OCI-LY3 (cell line): Measurements from ENCODE around the gene SRPX.

Experiments used
- H2AFZ ChIP-seq: fragments of 200-600, 300-600 bp; shearing (Covaris generic); 2 replicates; pipeline ENCODE4 v1.6.0; 2014; ENCODE audit warnings: antibody characterized with exemption, low read depth, low read length
- H3K27ac ChIP-seq: fragments of 200-600, 300-600 bp; sonication (generic); 2 replicates; pipeline ENCODE4 v1.5.1; 2014; ENCODE audit warnings: mild to moderate bottlenecking, low read length, moderate library complexity, mixed read lengths
- H3K27me3 ChIP-seq: fragments of 200-600, 300-600 bp; sonication (generic); 2 replicates; pipeline ENCODE4 v1.6.1; 2014; ENCODE audit warnings: low read depth, low read length, mixed read lengths
- H3K36me3 ChIP-seq: fragments of 200-600, 300-600 bp; sonication (generic); replicated peaks from 2 replicates; pipeline ENCODE3; 2014; ENCODE audit warnings: low read depth, low read length, mixed read lengths
- H3K4me1 ChIP-seq: fragments of 300-600, 200-600 bp; sonication (generic); 2 replicates; pipeline ENCODE4 v1.6.1; 2014; ENCODE audit warnings: low read length, mixed read lengths
- H3K4me2 ChIP-seq: fragments of 200-600, 300-600 bp; sonication (generic); 2 replicates; pipeline ENCODE4 v1.6.1; 2014; ENCODE audit warnings: low read length, mixed read lengths
- H3K4me3 ChIP-seq: fragments of 300-600, 200-600 bp; sonication (generic); 2 replicates; pipeline ENCODE4 v1.5.1; 2014; ENCODE audit warnings: antibody characterized with exemption, mild to moderate bottlenecking, low read length, moderate library complexity
- H3K79me2 ChIP-seq: fragments of 300-600, 200-600 bp; shearing (Covaris generic); 2 replicates; pipeline ENCODE4 v1.6.1; 2014; ENCODE audit warnings: mild to moderate bottlenecking, low read length, mixed read lengths
- H3K9ac ChIP-seq: fragments of 300-600, 200-600 bp; shearing (Covaris generic); 2 replicates; pipeline ENCODE4 v1.6.0; 2014; ENCODE audit warnings: mild to moderate bottlenecking, low read length, moderate library complexity
- H3K9me3 ChIP-seq: fragments of 200-600, 300-600 bp; shearing (Covaris generic); 2 replicates; pipeline ENCODE4 v1.6.1; 2014; ENCODE audit warnings: low read length, mixed read lengths; ENCODE audit not compliant: insufficient read depth
- H4K20me1 ChIP-seq: fragments of 200-600, 300-600 bp; sonication (generic); 2 replicates; pipeline ENCODE4 v1.6.1; 2016; ENCODE audit warnings: low read length, mixed read lengths; ENCODE audit not compliant: insufficient read depth
- CTCF ChIP-seq: fragments of 200-600, 300-600 bp; sonication (generic); IDR thresholded peaks from 2 replicates; pipeline ENCODE4 v1.5.1; 2014; ENCODE audit warnings: antibody characterized with exemption, low read length, low read depth
- EZH2phosphoT487 ChIP-seq: fragments of 200-600 bp; shearing (Covaris generic); IDR thresholded peaks from 2 replicates; pipeline ENCODE4 v1.6.1; 2018; ENCODE audit warnings: antibody characterized with exemption, mixed run types, low read depth

SRPX gene

GRCh38 chrX:38216642-38217041 is 4.0 kb downstream of the SRPX start:
- Histone ChIP-seq H3K79me2 (no peaks in the 10 kb centered on the region), H3K9me3 (no peaks in the 10 kb centered on the region), H2AFZ (no peak overlapping the region), H3K9ac (no peak overlapping the region), H3K4me3 (no peak overlapping the region), H3K27me3 (no peaks in the 10 kb centered on the region), H3K4me1 (peaks cover 18% of the 10 kb centered on the region), H3K36me3 (no peaks in the 10 kb centered on the region), H3K27ac (no peak overlapping the region), H3K4me2 (peak overlapping the region; percentile 28), H4K20me1 (no peaks in the 10 kb centered on the region)
- TF ChIP-seq EZH2phosphoT487 (no peak), CTCF (no peak)

- H3K4me3 ChIP-seq: no peak overlapping the region
- no peak overlapping the region for H3K4me2 ChIP-seq
- no peaks in the 10 kb centered on the region for H3K36me3 ChIP-seq
- H3K9ac ChIP-seq: no peak overlapping the region
- H3K79me2 ChIP-seq: no peaks in the 10 kb centered on the region
- TF ChIP-seq EZH2phosphoT487: no peak
- no peak for TF ChIP-seq CTCF
- H4K20me1 ChIP-seq: no peaks in the 10 kb centered on the region
- H3K27ac ChIP-seq: no peak overlapping the region
- H3K4me1 ChIP-seq: peaks cover 18% of the 10 kb centered on the region
- no peaks in the 10 kb centered on the region for H3K27me3 ChIP-seq
- H2AFZ ChIP-seq: no peak overlapping the region
- H3K9me3 ChIP-seq: no peaks in the 10 kb centered on the region
Measured at GRCh38 chrX:38214551-38215531, 5.8 kb downstream of the SRPX start.

GRCh38 chrX:38214044-38214443 is 6.6 kb downstream of the SRPX start:
- H3K4me2 ChIP-seq: no peak overlapping the region
- H3K4me1 ChIP-seq: peaks cover 18% of the 10 kb centered on the region
- H3K79me2 ChIP-seq: no peaks in the 10 kb centered on the region
- H2AFZ ChIP-seq: no peak overlapping the region
- TF ChIP-seq EZH2phosphoT487: no peak
- no peak for TF ChIP-seq CTCF
- H3K9me3 ChIP-seq: no peaks in the 10 kb centered on the region
- H4K20me1 ChIP-seq: no peaks in the 10 kb centered on the region
- no peaks in the 10 kb centered on the region for H3K36me3 ChIP-seq
- no peak overlapping the region for H3K27ac ChIP-seq
- H3K4me3 ChIP-seq: no peak overlapping the region
- H3K27me3 ChIP-seq: no peaks in the 10 kb centered on the region
- H3K9ac ChIP-seq: no peak overlapping the region

GRCh38 chrX:38211891-38212635 is 8.6 kb downstream of the SRPX start:
- H2AFZ ChIP-seq: no peak overlapping the region
- H3K9ac ChIP-seq: no peak overlapping the region
- no peaks in the 10 kb centered on the region for H4K20me1 ChIP-seq
- H3K4me3 ChIP-seq: no peak overlapping the region
- H3K9me3 ChIP-seq: no peaks in the 10 kb centered on the region
- H3K79me2 ChIP-seq: no peaks in the 10 kb centered on the region
- H3K4me1 ChIP-seq: peaks cover 12% of the 10 kb centered on the region
- H3K4me2 ChIP-seq: no peak overlapping the region
- no peak overlapping the region for H3K27ac ChIP-seq
- H3K36me3 ChIP-seq: no peaks in the 10 kb centered on the region
- H3K27me3 ChIP-seq: no peaks in the 10 kb centered on the region
- TF ChIP-seq EZH2phosphoT487 (no peak), CTCF (no peak)
